Psoas muscle (tissue), 8 donors: ENCODE measurements around the gene EVC. TPM values are rescaled to one million over a fixed set of nuclear protein-coding genes. Genes with fewer than 3 reads are reported as not detected.

Source experiments
- ATAC-seq, 4 donors: fragments of 200-7000 bp; cut with Tn5 transposase; one replicate each; pipeline ENCODE4 v1.9.1; 2020; ENCODE audit warnings: moderate library complexity in 3 of 4, mild to moderate bottlenecking in 2 of 4
- DNase-seq, 2 donors: peaks; one replicate each; pipeline ENCODE4 v3.0.0-alpha.2; 2020
- H3K27ac ChIP-seq: fragments of 200-600 bp; one replicate; pipeline ENCODE4 v1.8.0; 2022
- H3K27me3 ChIP-seq, 3 donors: fragments of 200-600 bp in 1 of 3; one replicate each; pipeline versions ENCODE4 v1.6.1 to v1.8.0; 2013 to 2022; ENCODE audit warnings: low read length in 2 of 3, mild to moderate bottlenecking in 2 of 3, moderate library complexity in 1 of 3; ENCODE audit not compliant: insufficient read depth in 3 of 3
- H3K36me3 ChIP-seq, 2 donors: fragments of 200-600 bp in 1 of 2; one replicate each; pipeline versions ENCODE4 v1.6.1 to v1.8.0; 2013 to 2022; ENCODE audit warnings: low read depth in 1 of 2, mild to moderate bottlenecking in 1 of 2, moderate library complexity in 1 of 2; ENCODE audit not compliant: insufficient read depth in 1 of 2
- H3K4me1 ChIP-seq: fragments of 200-600 bp; one replicate; pipeline ENCODE4 v1.8.0; 2022
- H3K4me3 ChIP-seq: fragments of 200-600 bp; one replicate; pipeline ENCODE4 v1.8.0; 2022; ENCODE audit warnings: mild to moderate bottlenecking
- H3K9me3 ChIP-seq: fragments of 200-600 bp; one replicate; pipeline ENCODE4 v1.8.0; 2022
- CTCF ChIP-seq: fragments of 200-600 bp; IDR thresholded peaks from one replicate; pipeline ENCODE4 v1.8.0; 2022; ENCODE audit warnings: antibody characterized with exemption
- whole genome bisulfite sequencing, 3 donors: extraction: QIAGEN DNeasy Blood & Tissue Kit; methylation state at CpG; one replicate each; pipeline versions ENCODE4 v1.1.6 to v1.1.7; 2013; 5-methylcytosine and 5-hydroxymethylcytosine counted together
- intact Hi-C, 2 donors: fragments of 100-400 bp; cut with DNase I; formaldehyde crosslinking; loops; one replicate each; pipeline versions ENCODE4 v1.11.0 to v1.14.2; 2022
- polyA plus RNA-seq, 3 donors: library from polyadenylated mRNA; stranded (reverse); fragments of 200-250 nt; gene quantifications; one replicate each; pipeline ENCODE4 v1.2.3, GENCODE V29; 2013
- total RNA-seq, 4 donors: library from RNA; stranded (reverse); fragmentation: NEBNext Ultra II Directional in 2 of 4; extraction: Animal tissue kit (Norgen Biotek cat#: 25700) in 2 of 4; gene quantifications; one replicate each; pipeline versions ENCODE4 v1.2.1 to v1.2.4, GENCODE V29; 2021 to 2023
- donor health status: healthy with polysubstance abuse.
- donor health status: DM: no; HTN: no; CAD: no; lungs with moderate emphysema.
- donor health status: Bipolar disorder and iron deficiency.
- donor health status: healthy.
- donor health status: DM: yes; HTN: yes; CAD: no.
- donor health status: DM: no; HTN: no; CAD: no.
- donor health status: DM: no; HTN: no; CAD: no.
- donor health status: DM: yes; HTN: yes; CAD: no.

Gene EVC
- total and polyA plus RNA-seq, 7 donors: 0.56 to 3.8 (median 1.5) TPM

- H3K27me3 ChIP-seq: peaks cover 0 to 6% (median 5%) of the 10 kb centered on the region in 3 donors
- no peaks in the 10 kb centered on the region for H3K9me3 ChIP-seq
- 36 to 43% (median 38%) methylated on average over 15 of the region's 15 CpGs for WGBS, 3 donors
- ATAC-seq (no peak), DNase-seq (no peak)
- no peak for TF ChIP-seq CTCF
- H3K27ac ChIP-seq: no peak overlapping the region
- no peak overlapping the region for H3K4me3 ChIP-seq
- H3K4me1 ChIP-seq: no peaks in the 10 kb centered on the region
- H3K36me3 ChIP-seq: no peaks in the 10 kb centered on the region
- intact Hi-C loops: no loop called here
Measured at GRCh38 chr4:5863461-5864113, 152.6 kb downstream of the EVC start.

Other genes starting within 250 kb of the EVC start
- 1 to 10 TPM in 1 of 4 donors, under 1 TPM in 3; 0.44 to 1.0 (median 0.55) TPM for gene EVC2, start 2.6 kb upstream of the EVC start, total RNA-seq
- gene EVC2, start 2.6 kb upstream of the EVC start, polyA plus RNA-seq: under 1 TPM; 0.24 to 0.44 (median 0.33) TPM
- under 1 TPM; 0.14 to 0.89 (median 0.41) TPM for gene CRMP1, start 181.9 kb downstream of the EVC start, total RNA-seq
- gene CRMP1, start 181.9 kb downstream of the EVC start, polyA plus RNA-seq: under 1 TPM; 0.10 to 0.59 (median 0.13) TPM